GM19025 (cell line): ENCODE data around the gene RUNX3.

Source experiments
- ATAC-seq: cut with Tn5 transposase; IDR thresholded peaks from one replicate; pipeline ENCODE4 v1.9.1; 2021; ENCODE audit warnings: mild to moderate bottlenecking, low read depth, moderate library complexity; ENCODE audit not compliant: unreplicated experiment

RUNX3 gene

GRCh38 chr1:24948079-24948827, 18.2 kb upstream of the RUNX3 start:
- ATAC-seq, result no peak

DNA sequence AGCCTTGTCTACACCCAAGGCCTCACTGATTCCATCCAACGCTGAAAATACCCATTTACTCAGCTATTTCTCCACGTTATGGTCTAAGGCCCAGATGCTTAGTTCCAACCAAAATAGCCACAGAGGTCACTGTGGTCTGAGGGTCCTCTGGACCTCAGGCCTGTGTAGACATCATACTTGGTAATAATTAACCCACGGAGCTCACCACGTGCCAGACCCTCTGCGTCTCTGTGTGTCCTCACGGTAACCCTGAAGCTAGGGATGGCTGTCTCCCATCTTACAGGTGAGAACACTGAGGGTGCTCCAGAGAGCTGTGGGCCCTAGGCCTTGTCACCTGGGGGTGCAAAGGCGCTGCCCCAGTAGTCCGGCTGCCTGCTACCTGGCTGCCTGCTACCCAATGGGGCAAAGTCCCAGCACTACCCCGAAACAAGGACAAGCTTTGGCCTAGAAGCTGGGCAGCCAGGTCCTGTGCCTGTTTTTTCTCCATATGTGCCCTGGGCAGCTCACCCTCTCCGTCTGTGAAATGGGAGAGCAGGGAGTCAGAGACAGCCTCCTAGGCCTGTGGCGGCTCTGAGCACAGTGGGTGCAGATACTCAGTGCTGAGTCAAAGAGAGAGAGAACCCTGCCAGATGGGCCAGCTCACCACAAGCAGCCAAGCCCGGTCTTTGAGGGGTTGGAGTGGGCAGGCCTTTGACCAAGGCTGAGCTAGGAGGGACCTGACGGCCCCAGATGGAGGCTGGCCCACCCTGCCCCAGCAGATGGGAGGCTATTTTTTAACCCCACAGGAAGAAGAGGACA, 17.0 kb upstream of the RUNX3 start:
- peak; percentile 88 for ATAC-seq

GRCh38 chr1:24945354-24946326, 15.6 kb upstream of the RUNX3 start:
- no peak for ATAC-seq

DNA sequence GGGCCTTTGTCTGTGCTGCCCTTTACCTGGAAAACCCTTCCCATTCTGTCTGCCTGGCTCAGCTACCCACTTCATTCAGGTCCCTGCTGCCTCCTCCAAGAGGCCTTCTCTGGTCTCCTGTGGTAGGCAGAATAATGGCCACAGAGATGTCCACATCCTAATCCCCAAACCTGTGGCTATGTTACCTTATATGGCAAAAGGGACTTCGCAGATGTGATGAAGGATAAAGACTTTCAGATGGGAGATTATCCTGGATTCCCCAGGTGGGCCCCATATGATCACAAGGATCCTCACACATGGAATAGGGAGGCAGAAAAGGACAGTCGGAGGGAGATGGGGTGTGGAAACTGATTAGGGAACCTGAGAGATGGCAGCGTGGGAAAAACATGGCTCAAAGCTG, 14.2 kb upstream of the RUNX3 start:
- ATAC-seq, result no peak

GRCh38 chr1:24942789-24943188, 12.7 kb upstream of the RUNX3 start:
- ATAC-seq, result no peak

GRCh38 chr1:24941564-24941963, 11.5 kb upstream of the RUNX3 start:
- ATAC-seq, result no peak

DNA sequence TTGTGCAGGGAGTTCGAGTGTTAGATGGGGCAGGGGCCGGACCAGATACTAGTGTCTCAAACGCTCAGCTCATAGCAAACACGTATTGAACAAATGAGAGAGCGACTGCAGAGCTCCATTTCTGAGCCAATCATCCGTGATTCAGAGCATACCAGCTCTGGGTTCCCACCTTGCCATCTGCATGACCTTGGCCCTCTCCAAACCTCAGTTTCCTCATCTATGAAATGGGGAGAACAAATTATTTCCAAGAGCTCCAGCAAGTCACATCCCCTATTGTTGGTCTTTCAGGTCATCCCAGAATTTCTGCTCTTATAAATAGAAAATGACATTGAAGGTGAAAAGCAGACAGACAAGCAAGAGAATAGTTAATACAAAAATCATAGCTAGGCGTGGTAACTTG, 10.2 kb upstream of the RUNX3 start:
- ATAC-seq, result no peak

- ATAC-seq, result no peak
These were observed 9.7 kb upstream of the RUNX3 start for GRCh38 chr1:24939675-24940193.

- no peak for ATAC-seq
These were observed 9.1 kb upstream of the RUNX3 start for GRCh38 chr1:24939040-24939674.

DNA sequence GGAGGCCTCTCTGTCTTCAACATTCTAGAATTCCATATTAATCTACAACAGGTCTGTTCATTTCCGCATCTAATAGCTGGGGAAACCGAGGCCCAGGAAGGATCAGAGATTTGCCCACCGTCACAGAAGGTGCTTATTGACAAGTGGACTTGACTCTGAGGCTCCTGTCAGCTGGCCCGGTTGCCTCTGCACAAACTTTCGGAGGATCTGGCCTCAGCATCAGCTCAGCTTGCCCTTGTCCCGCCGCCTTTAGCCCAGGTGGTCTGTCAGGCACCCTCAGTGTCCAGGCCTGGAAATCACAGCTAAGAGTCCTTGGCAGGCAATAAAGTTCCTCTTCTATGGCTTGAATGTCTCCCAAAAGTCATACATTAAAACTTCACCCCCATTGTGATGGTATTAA, 8.2 kb upstream of the RUNX3 start:
- ATAC-seq, result no peak

- ATAC-seq, result no peak
These were observed 6.6 kb upstream of the RUNX3 start for GRCh38 chr1:24936684-24937083.

GRCh38 chr1:24935615-24936484, 5.8 kb upstream of the RUNX3 start:
- ATAC-seq, result no peak

- no peak for ATAC-seq
These were observed 5.1 kb upstream of the RUNX3 start for GRCh38 chr1:24935196-24935526.

DNA sequence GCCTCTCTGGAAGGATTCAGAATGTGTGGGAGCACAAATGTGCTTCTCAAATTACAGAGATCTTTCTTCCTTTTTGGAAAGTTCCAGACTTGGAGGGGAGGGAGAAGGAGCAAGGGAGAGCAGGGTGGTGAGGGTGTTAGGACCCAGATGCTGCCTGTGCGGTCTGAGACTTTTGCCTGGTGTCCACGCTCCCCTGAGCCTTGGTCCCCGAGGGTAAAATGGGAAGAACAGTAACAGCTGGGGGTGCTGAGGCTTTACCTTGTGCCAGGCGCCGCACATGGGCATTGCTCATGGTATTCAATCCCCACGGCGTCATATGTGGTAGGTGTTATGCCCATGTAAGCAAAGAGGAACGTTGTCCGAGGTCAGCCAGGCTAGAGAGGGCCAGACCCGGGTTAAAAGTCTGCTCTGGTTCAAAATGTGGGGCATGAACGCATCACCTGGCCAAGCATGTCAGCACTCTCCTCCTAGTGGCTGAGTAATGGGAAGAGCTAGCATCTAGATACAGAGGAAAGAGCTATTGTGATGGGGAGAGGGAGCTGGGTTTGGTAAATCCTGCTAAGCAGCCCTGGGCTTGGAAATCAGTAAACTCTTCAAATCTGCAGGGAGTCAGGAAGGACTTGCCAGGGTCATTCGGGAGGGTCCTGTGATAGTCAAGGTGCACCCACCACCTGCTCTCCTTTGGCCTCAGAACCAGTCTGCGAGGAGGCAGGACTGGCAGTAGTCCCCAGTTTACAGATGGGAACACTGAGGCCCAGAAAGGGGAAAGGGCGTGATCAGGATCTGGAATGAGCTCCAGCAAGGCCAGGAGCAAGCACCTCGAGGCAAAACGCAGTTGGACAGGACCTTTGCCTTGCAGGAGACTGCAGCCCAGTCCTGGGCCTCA, 4.5 kb upstream of the RUNX3 start:
- no peak for ATAC-seq

DNA sequence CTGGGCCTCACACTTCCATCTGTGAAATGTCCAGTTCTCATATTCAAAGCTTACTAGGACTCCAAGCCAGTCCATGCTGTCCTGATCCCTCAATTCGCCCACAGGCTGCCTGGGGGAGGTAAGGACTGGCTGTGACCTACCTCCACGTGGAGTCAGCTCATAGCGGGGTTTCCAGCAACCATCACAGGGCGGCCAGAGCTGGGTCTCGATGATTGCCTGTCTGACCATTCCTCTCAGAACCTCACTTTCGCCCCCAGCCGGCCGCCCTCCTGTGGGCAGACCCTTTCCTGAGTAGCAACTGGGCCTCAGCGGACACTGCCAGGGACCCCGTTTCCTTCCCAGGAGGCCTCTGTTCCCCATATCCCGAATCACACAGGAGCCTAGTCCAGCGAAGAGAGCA, 3.4 kb upstream of the RUNX3 start:
- no peak for ATAC-seq

DNA sequence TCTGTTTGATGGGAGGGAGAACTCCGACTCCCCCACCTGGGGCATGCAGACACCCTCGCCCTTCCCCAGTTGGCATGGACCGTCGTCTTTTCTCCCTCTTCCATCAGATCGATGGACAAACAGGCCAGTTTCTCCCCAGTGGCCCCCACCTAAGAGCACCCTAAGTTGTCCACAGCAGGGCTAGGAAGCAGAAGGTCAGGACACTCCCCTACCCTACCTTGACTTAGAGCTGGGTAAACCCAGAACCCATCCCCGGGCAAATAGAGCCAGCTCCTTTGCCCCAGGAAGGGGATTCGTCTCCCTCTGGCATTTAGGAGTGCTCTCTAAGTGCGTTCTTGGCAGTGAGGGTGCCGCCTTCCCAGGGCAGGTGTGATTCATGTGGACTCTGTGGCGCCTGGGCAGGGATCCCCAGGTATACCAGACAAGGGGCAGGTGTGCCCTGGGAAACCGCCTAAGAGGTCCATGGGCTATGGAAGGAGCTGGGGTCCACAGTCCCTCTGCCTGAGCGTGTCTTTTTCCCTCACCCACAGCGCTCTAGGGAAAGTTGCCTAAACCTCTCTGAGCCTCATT, 2.7 kb upstream of the RUNX3 start:
- no peak for ATAC-seq

- no peak for ATAC-seq
These were observed 2.2 kb upstream of the RUNX3 start for GRCh38 chr1:24932284-24932683.
